DMS53 (cell line): Measurements from ENCODE around the gene VCL.

Source experiments
- DNase-seq: peaks from one replicate; lab custom pipeline; 2025; lab: John Stamatoyannopoulos, UW

The VCL gene

DNA sequence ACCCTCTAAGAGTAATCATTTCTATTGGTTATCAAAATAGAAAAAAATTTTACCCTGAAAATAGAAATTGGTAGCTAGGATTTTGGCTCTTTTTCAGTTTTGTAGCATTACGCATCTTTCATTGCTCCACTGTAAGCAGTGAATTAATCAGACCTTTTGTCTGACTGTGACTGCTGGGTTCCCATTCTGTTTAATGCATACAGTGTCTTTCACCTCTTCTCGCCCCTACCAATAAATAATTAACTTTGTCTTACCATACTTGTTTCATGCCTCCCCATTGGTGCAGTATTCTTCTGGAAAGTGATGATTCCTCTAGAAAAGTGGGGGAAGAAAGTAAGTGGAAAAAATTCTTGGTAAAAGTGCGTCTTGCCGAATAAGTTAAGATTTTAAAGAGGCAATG, 79.5 kb downstream of the VCL start:
- DNase-seq, result no peak

DNA sequence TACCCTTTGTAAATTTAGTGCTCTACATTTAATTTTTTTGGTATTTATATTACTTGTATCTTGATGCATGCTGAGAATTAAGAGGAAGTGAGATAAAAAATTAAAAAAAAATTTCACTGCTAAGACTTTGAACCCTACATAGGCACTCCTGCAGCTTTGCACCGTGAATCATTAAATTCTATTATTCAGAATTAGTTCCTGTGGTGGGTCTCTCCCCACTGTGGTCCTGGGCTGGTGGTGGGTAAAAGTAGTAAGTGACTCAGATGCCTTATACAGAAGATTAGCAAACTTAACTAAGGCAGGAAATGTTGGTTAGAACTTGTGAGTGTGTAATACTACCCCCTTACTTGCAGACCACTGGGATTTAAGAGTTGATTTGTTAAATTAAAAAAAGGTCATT, 80.1 kb downstream of the VCL start:
- DNase-seq, result no peak

DNA sequence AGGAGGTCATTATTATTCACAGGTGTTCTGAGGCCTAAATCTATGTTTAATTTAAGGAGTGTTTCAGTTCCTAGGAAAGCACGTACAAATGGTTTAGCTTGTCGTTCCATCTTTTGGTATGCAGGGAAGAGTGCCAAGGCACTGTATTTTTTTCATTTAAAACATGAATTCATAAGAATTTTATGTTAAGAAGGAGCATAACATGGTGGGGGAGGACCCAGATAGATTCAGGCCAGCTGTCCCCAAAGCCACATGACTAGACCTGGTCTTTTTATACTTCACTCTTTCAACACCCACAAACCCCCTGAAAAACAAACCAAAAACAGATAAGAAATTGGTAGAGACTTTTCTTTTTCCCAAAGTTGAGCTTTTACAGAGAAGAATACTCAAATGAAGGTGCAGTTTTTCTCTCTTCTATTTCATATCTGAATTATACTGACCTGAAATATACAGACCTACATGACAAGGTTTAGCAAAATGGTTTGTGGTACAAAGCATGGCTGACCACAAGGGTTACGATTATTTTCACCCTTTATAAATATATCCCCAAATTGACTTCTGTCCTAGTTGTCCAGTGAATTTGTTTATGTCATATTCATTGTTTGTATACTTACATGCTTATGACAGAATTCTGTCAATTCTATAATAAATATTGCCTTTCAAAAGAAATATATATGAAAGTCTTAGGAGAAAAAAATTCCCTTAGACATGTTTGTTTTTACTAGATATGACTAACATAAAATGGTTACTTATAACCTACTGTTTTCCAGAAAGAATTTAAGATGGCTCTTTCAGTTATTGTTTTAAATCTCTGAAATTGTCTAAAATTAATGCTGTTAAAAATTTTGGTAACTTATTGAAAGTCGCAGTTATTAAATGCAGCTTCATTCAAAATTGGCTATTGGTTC, 81.4 kb downstream of the VCL start:
- no peak for DNase-seq

DNA sequence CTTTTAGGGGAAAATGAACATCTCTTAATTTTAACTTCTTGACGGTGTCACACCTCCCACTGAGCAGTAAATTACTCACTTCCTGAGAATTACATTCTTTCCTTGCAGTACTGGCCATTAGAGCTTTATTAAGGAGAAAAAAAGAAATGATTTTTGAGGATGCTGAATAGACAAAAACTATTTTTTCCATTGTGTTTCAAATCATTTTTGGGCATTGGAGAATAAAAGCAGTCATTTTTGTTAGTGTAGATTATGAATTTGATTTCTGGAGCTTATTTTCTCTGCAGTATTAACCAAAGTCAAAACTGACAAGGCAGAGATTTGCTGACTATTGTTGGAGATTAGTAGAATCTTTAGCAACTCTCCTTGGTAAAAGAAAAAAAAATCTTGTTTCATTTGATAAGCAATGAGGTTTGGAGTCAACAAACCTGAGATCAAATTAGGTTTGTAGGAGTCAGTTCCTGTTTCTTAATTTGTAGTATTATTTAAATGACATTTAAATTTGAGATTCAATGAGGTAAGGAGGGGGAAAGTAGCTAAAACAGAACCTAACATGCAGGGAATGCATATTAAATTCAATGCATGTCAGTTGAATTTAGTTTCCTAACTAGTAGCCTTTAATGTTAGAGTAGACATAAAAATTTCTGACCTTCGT, 82.1 kb downstream of the VCL start:
- DNase-seq, result no peak

DNA sequence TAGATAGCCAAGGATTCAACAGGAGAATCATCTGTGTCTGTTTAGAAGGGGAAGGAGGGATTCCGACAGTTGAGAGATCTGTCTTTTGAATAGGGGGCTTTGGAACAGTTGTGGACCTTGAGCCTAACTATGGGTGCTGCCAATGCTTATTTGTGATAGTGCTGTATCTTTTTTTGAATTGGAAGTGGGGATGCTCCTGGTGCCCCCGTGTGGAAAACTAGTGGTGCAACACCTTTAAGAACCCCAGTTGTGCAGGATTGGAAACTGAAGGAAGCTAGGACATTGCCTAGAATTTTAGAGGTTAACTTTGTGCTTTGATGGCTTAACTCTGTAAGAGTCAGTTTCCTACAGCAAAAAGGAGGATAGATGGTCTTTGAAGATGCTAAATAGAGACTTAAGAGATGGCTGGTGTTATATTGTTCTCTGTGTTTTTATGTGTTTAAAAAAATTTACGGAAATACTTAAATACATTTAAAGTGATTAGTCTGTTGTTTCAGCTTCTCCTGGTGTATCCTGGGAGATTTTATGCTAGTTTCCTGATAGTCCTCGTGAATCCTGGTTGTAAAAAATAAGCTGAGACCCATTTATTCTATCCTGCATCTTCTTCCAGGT, 83.4 kb downstream of the VCL start:
- peak; percentile 71 for DNase-seq

DNA sequence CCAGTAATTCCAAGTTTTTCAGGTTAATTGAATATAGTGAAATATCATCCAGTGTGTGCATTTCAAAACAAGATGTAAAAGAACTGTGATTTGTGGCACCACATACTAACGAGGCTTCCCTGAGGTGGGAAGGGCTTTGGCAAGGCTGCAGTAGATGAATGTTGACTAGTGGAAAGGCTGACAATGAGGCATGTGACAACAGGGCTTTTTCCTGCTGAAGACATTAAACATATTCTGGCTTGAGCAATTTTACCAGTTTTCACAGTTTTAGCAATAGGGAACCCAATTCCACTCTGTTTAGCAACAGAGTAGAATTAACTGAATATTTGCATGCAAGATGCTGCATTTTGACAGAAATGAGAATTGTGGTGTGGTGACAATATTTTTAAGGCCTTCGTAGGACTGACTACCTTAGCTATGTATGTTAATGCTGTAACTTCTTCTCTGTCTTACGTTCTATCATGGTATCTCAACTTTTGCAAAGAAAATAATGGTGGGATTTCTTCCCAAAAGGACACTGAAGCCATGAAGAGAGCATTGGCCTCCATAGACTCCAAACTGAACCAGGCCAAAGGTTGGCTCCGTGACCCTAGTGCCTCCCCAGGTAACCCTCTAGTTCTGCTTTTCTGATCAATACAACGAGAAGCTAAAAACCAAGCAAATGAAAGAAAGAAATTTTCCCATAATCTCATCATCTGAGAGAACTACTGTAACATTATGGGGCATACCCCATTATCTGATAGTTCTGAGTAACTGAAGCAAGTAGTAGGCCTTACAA, 84.2 kb downstream of the VCL start:
- no peak for DNase-seq

DNA sequence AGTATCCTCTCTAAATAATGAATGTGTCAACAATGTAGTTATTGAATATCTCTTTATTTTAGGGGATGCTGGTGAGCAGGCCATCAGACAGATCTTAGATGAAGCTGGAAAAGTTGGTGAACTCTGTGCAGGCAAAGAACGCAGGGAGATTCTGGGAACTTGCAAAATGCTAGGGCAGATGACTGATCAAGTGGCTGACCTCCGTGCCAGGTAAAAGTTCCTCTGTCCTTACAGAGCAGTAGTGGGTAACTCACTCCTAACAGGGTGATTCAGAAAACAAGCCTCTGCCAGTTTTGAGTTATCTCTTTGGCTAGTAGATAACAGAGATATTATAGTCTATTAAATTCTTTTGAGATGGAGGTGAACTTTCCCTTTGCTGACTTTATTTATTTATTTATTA, 85.4 kb downstream of the VCL start:
- DNase-seq, result no peak

DNA sequence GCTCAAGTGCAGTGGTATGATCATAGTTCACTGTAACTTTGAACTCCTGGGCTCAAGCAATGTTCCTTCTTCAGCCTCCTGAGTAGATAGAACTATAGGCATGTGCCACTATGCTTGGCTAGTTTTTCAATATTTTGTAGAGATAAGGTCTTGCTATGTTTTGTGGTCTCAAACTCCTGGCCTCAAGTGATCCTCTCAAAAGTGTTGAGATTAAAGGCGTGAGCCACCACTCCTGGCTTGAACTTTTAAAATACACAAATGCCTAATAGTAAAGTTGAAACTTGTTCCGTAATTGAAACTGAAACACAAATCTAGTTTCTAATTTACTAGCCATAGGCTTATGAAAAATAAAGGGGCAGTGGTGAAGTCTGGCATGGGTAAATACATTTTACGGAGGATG, 87.0 kb downstream of the VCL start:
- no peak for DNase-seq

DNA sequence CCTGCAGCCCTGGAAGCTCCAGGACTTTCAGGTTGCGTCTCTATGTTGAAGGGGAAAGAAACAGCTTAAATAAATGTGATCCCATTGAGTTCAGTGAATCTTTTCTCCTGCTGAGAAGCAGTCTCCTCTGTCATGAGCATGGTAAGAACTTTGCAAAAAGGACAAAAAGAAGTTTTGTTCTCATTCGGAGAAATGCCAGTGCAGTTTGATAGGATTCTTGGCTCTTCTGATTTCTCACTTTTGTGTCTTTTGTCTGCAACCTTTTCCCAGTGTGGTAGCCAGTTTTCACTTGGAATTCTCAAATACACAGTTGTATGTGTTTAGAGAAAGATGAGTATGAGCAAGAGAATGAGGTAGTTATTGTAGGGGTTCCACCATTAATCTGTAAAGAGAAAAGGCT, 88.4 kb downstream of the VCL start:
- no peak for DNase-seq

DNA sequence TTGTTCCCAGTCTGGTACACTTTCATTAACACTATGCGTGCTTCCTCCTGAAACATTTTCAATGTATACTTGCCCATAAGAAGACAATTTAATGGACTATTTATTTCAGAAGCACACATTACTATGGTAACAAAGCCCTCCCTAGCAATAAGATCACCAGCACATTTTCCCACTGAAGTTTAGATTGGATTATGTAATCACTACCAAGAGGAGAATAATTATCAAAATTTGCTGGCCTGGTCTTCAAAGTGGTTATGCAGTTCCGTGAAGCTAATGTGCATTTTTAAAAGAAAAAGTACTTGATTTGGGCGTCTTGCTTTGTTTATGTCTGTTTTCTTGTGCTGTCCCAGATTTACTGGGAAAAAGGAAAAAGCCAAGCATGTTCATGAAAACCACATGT, 90.8 kb downstream of the VCL start:
- DNase-seq, result no peak

DNA sequence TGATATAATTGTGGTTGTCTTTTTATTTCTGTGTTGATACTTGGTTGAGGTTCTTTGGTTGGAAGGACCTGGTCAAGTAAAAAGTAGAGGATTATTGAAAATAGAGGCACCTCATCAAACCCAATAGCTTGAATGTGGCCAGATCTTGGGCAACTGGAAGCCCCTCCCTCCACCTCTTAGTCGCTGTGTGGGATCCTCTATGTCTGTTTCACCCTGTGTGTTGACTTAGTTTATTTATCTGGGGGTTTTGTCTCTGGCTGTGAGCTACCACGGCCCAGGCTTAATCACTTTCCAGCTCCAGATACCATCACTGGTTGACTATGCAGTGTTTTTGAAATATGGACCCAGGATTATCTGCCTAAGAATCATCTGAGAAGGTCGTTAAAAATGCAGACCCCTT, 94.5 kb downstream of the VCL start:
- DNase-seq, result no peak

DNA sequence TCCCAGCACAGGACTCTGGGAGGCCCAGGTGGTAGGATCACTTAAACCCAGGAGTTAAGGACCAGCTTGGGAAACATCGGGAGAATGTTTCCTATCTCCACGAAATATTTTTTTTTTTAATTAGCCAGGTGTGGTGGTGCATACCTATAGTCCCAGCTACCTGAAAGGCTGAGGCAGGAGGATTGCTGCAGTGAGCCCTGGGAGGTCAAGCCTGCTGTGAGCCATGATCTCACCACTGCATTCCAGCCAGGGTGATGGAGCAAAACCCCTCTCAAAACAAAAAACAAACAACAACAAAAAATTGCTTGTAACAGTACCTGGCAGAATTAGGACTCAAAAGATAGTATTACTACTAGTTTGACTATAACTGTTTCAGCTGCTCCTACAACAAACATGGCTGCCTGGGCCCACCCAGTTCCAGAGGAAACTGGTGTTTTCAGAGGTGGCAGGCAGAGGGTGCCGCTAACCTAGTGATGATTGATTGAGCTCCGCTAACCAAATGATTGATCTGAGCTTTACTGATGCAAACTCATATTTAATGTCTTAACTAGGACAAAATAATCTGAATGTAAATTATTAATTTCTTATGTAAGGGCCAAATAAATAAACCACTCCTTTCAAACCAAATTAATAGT, 95.7 kb downstream of the VCL start:
- no peak for DNase-seq

DNA sequence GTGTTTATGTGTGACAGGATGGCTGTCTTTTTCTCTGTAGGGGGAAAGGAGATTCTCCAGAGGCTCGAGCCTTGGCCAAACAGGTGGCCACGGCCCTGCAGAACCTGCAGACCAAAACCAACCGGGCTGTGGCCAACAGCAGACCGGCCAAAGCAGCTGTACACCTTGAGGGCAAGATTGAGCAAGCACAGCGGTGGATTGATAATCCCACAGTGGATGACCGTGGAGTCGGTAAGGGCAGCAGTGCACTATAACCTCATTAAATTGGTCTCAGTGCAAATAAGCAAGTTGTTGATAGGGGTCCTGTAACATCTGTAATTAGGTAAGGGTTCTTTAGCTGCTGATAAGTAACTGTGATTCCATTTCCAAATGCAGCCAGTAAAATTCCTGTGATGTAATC, 96.3 kb downstream of the VCL start:
- DNase-seq, result no peak

DNA sequence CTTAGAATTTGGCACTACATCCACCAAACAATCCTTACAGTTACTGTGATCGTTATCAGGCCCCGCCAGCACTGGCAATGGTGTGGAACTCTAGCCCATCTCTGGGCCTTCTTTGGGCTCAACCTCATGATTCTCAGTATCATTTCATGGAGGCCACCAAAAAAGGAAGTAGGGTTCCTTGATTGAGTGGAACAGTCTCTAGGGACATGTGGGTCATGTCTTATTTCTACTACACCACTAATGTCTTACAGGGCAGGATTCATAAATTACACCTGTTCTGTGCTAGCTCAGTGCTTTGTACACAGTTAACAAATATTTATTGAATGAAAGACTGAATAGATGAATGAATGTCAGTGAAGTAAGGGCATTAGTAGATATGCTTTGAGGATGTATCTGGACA, 98.9 kb downstream of the VCL start:
- DNase-seq, result no peak

DNA sequence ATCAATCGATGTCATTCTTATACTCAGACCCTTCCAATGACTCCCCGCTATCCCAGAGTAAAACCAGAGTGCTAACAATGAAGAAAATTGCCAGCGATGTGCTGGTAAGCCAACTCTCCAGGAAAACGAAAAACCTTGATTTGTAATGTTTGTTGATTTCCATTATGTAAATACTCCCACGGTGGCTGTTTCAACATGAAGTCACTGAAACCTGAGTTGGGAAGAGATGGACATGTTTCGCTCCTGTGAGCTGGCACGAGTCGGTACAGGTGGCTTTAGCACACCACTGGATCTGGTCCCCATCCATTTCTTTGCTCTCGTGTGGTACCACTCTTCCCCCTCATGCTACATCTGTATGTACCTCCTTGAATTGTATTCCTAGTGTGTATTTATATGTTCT, 99.9 kb downstream of the VCL start:
- DNase-seq, result peak; percentile 83

DNA sequence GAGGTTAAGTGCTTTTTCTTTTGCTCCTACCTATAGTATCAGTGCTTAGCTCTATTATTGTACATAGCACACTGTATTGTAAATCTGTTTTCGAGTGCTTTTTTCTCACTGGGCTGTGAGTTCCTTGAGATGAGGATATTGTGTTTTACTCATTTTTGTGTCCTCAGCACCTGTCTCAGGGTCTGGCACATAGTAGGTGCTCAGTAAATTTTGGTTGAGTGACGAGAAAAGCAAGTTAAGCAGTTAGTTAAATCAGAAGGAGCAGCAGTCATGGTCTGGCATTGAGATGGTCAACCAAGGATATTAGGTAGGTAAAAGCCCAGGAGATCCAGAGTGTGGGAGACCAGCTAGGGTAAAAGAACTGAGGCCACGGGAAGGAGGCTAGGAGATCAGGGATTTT, 101.5 kb downstream of the VCL start:
- no peak for DNase-seq

DNA sequence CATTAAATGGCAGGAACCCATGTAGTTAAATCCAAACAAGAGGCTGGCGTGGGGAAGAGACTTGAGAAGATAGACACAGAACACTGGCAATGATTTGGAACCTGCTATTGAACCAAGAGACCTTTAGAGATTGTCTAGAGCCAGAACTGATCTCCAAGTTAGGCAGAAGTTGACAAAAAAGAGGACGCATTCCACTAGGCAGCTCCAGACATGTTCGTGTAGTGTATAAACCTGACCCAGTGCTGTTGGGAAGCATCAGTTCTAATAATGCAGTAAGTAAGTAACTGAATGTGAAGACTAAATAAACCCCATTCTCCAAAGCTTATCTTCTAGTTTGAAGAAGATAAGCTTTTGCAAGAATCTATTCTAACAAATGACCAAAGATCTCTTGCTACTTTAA, 101.9 kb downstream of the VCL start:
- no peak for DNase-seq

DNA sequence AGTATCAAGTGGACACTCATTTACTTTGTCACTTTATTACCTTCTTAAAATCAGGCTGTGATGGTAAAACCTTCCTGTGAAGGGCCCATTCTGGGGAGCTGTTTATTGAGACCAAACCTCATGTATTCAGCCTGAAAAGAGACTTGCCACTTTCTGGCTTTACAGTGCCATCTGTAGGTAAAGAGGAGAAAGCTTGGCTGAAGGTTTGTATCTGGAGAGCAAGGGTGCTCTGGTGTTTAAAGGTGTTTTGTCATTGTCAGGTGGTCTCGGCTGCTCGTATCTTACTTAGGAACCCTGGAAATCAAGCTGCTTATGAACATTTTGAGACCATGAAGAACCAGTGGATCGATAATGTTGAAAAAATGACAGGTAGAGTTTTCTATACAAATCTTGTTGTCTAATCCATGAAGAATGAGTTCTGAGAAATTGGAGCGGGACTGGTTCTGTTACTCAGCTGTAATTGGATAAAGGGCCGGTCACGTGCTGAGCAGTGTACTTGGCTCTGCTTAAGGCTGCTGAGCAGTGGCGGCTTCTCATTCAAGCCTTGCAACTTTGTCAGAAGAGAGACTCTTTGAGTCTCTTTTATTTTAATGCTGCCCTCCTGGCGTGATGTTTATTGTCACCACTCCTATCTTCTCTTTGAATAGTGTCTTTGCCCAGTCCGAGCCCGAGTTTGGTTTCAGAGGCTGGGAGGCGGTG, 105.8 kb downstream of the VCL start:
- DNase-seq, result peak; percentile 67

DNA sequence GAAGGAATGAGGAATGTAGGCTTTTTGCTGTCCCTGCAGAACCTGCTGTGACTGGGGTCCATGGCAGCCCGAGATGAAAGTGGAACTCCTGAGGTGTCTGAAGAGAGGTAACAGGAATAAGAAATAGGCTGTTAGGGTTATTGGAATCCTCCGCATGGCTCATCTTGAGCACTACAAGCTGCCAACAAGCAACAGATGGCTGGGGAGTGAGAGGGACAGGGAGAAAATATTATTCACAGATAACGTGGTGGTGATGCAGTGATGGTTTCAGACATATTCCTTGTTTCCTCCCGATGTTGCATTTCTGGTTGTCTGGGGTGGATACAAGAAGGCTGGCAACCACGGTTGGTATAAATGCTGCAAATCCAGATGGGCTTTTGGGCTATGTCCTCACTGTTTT, 106.6 kb downstream of the VCL start:
- no peak for DNase-seq

DNA sequence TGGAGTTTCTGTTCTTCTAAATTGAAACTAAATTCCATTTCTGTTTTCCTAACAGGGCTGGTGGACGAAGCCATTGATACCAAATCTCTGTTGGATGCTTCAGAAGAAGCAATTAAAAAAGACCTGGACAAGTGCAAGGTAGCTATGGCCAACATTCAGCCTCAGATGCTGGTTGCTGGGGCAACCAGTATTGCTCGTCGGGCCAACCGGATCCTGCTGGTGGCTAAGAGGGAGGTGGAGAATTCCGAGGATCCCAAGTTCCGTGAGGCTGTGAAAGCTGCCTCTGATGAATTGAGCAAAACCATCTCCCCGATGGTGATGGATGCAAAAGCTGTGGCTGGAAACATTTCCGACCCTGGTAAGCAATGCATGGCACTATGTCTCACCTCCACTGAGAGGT, 107.1 kb downstream of the VCL start:
- DNase-seq, result no peak

DNA sequence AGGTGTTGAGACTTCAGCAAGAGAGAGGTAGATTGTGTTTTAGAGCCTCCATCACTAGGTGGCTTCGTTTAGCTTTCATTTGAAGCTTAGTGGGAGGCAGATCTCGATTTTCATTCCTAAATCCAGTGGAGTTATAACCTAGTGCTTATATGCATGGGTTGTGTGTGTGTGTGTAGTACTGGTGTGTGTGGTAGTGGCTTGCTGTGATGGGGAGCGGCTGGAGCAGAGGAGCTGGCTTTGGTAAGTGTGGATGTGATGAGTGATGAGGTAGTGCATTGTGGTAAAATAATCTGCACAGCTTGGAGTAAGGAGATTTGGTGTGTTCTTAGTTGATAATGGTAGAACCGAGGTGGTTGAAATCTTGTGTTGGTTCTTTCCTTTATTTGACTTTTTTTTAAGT, 109.5 kb downstream of the VCL start:
- DNase-seq, result no peak
